CD4-positive, CD25-positive, alpha-beta regulatory T cell (primary cell): Measurements from ENCODE around the gene MARCKS. TPM values are rescaled to one million over a fixed set of nuclear protein-coding genes. Genes with fewer than 3 reads are reported as not detected.

Experiments used
- ATAC-seq, 2 donors: fragments of 150-1000 bp; cut with Tn5 transposase; one replicate each; pipeline ENCODE4 v1.10.0; 2021; ENCODE audit warnings: low read depth in 2 of 2, moderate number of reproducible peaks in 2 of 2, moderate library complexity in 1 of 2
- DNase-seq, 3 donors: peaks; one replicate each; pipeline versions ENCODE4 v3.0.0 to v3.0.0-alpha.2; 2012 to 2022; ENCODE audit warnings: mixed read lengths in 1 of 3
- H3K27ac ChIP-seq: one replicate; pipeline ENCODE4 v1.7.0; 2013; ENCODE audit warnings: mild to moderate bottlenecking, low read length; ENCODE audit not compliant: insufficient read depth, poor library complexity, severe bottlenecking
- H3K27me3 ChIP-seq: one replicate; pipeline ENCODE4 v1.7.0; 2013; ENCODE audit warnings: low read length; ENCODE audit not compliant: control insufficient read depth, insufficient read depth
- H3K36me3 ChIP-seq: one replicate; pipeline ENCODE4 v1.7.0; 2013; ENCODE audit warnings: mild to moderate bottlenecking, low read length, moderate library complexity; ENCODE audit not compliant: control insufficient read depth, insufficient read depth
- H3K4me1 ChIP-seq: 2 replicates; pipeline ENCODE4 v1.7.0; 2013; ENCODE audit warnings: mild to moderate bottlenecking, low read length; ENCODE audit not compliant: insufficient read depth, control insufficient read depth, poor library complexity, severe bottlenecking
- H3K4me3 ChIP-seq: one replicate; pipeline ENCODE4 v1.7.0; 2013; ENCODE audit warnings: low read depth, mild to moderate bottlenecking, low read length, moderate library complexity
- H3K9me3 ChIP-seq, 2 experiments: 1 replicate in 1 of 2; 2 replicates in 1 of 2; pipeline ENCODE4 v1.7.0; 2013; ENCODE audit warnings: low read length in 2 of 2, mild to moderate bottlenecking in 1 of 2, moderate library complexity in 1 of 2; ENCODE audit not compliant: control insufficient read depth in 2 of 2
- H3K27ac Mint-ChIP-seq, 3 donors: one replicate each; pipeline ENCODE4 v1.8.0; 2020 to 2022; ENCODE audit warnings: mild to moderate bottlenecking in 3 of 3, mixed read lengths in 3 of 3, moderate library complexity in 2 of 3
- H3K27me3 Mint-ChIP-seq: one replicate; pipeline ENCODE4 v1.8.0; 2022; ENCODE audit warnings: mild to moderate bottlenecking, mixed read lengths
- H3K36me3 Mint-ChIP-seq: one replicate; pipeline ENCODE4 v1.8.0; 2020; ENCODE audit warnings: mixed read lengths
- H3K4me1 Mint-ChIP-seq, 4 donors: one replicate each; pipeline ENCODE4 v1.8.0; 2020 to 2022; ENCODE audit warnings: mixed read lengths in 4 of 4, mild to moderate bottlenecking in 1 of 4
- H3K4me3 Mint-ChIP-seq, 4 donors: one replicate each; pipeline ENCODE4 v1.8.0; 2020 to 2022; ENCODE audit warnings: mild to moderate bottlenecking in 4 of 4, mixed read lengths in 4 of 4, moderate library complexity in 3 of 4
- H3K9me3 Mint-ChIP-seq, 7 donors: one replicate each; pipeline ENCODE4 v1.8.0; 2020 to 2022; ENCODE audit warnings: mixed read lengths in 7 of 7, mild to moderate bottlenecking in 3 of 7, moderate library complexity in 2 of 7
- polyA plus RNA-seq, 4 donors: library from polyadenylated mRNA; unstranded; fragments of 300-500 nt; fragmentation: Illumina TruSeq; gene quantifications; one replicate each; pipeline ENCODE4 v1.2.3, GENCODE V29; 2021
- total RNA-seq: library from RNA; stranded (reverse); gene quantifications from one replicate; pipeline ENCODE4 v1.2.3, GENCODE V29; 2022

MARCKS gene
- total and polyA plus RNA-seq, 5 donors from 2014 or later: 0.03 to 0.07 TPM; not detected in 3

DNA sequence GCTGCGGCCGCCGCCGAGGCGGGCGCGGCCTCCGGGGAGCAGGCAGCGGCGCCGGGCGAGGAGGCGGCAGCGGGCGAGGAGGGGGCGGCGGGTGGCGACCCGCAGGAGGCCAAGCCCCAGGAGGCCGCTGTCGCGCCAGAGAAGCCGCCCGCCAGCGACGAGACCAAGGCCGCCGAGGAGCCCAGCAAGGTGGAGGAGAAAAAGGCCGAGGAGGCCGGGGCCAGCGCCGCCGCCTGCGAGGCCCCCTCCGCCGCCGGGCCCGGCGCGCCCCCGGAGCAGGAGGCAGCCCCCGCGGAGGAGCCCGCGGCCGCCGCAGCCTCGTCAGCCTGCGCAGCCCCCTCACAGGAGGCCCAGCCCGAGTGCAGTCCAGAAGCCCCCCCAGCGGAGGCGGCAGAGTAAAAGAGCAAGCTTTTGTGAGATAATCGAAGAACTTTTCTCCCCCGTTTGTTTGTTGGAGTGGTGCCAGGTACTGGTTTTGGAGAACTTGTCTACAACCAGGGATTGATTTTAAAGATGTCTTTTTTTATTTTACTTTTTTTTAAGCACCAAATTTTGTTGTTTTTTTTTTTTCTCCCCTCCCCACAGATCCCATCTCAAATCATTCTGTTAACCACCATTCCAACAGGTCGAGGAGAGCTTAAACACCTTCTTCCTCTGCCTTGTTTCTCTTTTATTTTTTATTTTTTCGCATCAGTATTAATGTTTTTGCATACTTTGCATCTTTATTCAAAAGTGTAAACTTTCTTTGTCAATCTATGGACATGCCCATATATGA is 3.2 kb downstream of the MARCKS start:
- no peak overlapping the region for H3K27ac Mint-ChIP-seq
- H3K4me1 ChIP-seq: peaks cover 43% of the 10 kb centered on the region
- peaks cover 35% of the 10 kb centered on the region for H3K27me3 ChIP-seq
- peaks cover 0 to 8% (median 1%) of the 10 kb centered on the region in 7 donors for H3K9me3 Mint-ChIP-seq
- H3K36me3 ChIP-seq: no peaks in the 10 kb centered on the region
- DNase-seq: no peak
- H3K4me3 Mint-ChIP-seq: peak overlapping the region; percentile 20 to 44 (median 36)
- no peak overlapping the region for H3K4me3 ChIP-seq
- no peak overlapping the region for H3K27ac ChIP-seq
- peaks cover 5 to 11% (median 9%) of the 10 kb centered on the region in 4 donors for H3K4me1 Mint-ChIP-seq
- no peaks in the 10 kb centered on the region for H3K36me3 Mint-ChIP-seq
- no peak for ATAC-seq
- peaks cover 6 to 17% of the 10 kb centered on the region in 2 experiments for H3K9me3 ChIP-seq
- H3K27me3 Mint-ChIP-seq: peaks cover 26% of the 10 kb centered on the region

DNA sequence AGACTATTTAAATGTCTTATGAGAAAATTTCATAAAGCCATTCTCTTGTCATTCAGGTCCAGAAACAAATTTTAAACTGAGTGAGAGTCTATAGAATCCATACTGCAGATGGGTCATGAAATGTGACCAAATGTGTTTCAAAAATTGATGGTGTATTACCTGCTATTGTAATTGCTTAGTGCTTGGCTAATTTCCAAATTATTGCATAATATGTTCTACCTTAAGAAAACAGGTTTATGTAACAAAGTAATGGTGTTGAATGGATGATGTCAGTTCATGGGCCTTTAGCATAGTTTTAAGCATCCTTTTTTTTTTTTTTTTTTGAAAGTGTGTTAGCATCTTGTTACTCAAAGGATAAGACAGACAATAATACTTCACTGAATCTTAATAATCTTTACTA is 5.0 kb downstream of the MARCKS start:
- H3K27ac Mint-ChIP-seq: no peak overlapping the region
- no peak overlapping the region for H3K4me3 Mint-ChIP-seq
- ATAC-seq (no peak), DNase-seq (no peak)
- peaks cover 32% of the 10 kb centered on the region for H3K27me3 Mint-ChIP-seq
- H3K4me3 ChIP-seq: no peak overlapping the region
- peaks cover 25% of the 10 kb centered on the region for H3K4me1 ChIP-seq
- H3K36me3 Mint-ChIP-seq: no peaks in the 10 kb centered on the region
- H3K27ac ChIP-seq: no peak overlapping the region
- peaks cover 0 to 6% of the 10 kb centered on the region in 2 experiments for H3K9me3 ChIP-seq
- peaks cover 24% of the 10 kb centered on the region for H3K27me3 ChIP-seq
- no peaks in the 10 kb centered on the region for H3K36me3 ChIP-seq
- peaks cover 0 to 8% (median 1%) of the 10 kb centered on the region in 7 donors for H3K9me3 Mint-ChIP-seq
- peaks cover 0 to 11% (median 7%) of the 10 kb centered on the region in 4 donors for H3K4me1 Mint-ChIP-seq

DNA sequence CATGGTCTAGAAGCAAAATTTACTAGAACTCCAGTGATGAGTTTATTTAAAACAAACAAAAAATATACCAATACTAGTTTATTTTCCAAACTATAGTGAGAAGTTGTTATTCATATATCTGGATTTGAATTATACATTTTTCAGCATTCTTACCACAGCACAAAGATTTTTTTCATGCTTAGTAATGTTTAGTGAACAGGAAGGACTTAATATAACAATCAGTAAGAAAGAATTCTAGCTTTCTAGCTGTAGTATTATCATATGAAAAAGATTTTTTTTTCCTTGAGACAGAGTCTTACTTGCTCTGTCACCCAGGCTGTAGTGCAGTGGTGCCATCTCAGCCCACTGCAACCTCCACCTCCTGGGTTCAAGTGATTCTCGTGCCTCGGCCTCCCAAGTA is 13.8 kb downstream of the MARCKS start:
- H3K9me3 ChIP-seq: no peaks in the 10 kb centered on the region
- Mint-ChIP-seq H3K9me3 (peaks cover 0 to 5% (median 0%) of the 10 kb centered on the region in 7 donors), H3K4me3 (no peak overlapping the region), H3K27ac (no peak overlapping the region), H3K36me3 (no peaks in the 10 kb centered on the region), H3K27me3 (peaks cover 37% of the 10 kb centered on the region), H3K4me1 (peaks cover 0 to 9% (median 5%) of the 10 kb centered on the region in 4 donors)
- no peaks in the 10 kb centered on the region for H3K36me3 ChIP-seq
- no peak overlapping the region for H3K4me3 ChIP-seq
- no peak overlapping the region for H3K27ac ChIP-seq
- DNase-seq (no peak), ATAC-seq (no peak)
- H3K4me1 ChIP-seq: no peaks in the 10 kb centered on the region
- peaks cover 18% of the 10 kb centered on the region for H3K27me3 ChIP-seq

- no peaks in the 10 kb centered on the region for H3K9me3 ChIP-seq
- DNase-seq (no peak), ATAC-seq (no peak)
- no peaks in the 10 kb centered on the region for H3K36me3 Mint-ChIP-seq
- H3K27me3 ChIP-seq: peaks cover 18% of the 10 kb centered on the region
- H3K4me1 ChIP-seq: no peaks in the 10 kb centered on the region
- H3K9me3 Mint-ChIP-seq: peaks cover 0 to 5% (median 0%) of the 10 kb centered on the region in 7 donors
- H3K4me3 ChIP-seq: no peak overlapping the region
- H3K36me3 ChIP-seq: no peaks in the 10 kb centered on the region
- H3K4me3 Mint-ChIP-seq: no peak overlapping the region
- H3K27ac ChIP-seq: no peak overlapping the region
- H3K27ac Mint-ChIP-seq: no peak overlapping the region
- peaks cover 37% of the 10 kb centered on the region for H3K27me3 Mint-ChIP-seq
- peaks cover 0 to 9% (median 5%) of the 10 kb centered on the region in 4 donors for H3K4me1 Mint-ChIP-seq
Measured at GRCh38 chr6:113871975-113872374, 14.8 kb downstream of the MARCKS start.

DNA sequence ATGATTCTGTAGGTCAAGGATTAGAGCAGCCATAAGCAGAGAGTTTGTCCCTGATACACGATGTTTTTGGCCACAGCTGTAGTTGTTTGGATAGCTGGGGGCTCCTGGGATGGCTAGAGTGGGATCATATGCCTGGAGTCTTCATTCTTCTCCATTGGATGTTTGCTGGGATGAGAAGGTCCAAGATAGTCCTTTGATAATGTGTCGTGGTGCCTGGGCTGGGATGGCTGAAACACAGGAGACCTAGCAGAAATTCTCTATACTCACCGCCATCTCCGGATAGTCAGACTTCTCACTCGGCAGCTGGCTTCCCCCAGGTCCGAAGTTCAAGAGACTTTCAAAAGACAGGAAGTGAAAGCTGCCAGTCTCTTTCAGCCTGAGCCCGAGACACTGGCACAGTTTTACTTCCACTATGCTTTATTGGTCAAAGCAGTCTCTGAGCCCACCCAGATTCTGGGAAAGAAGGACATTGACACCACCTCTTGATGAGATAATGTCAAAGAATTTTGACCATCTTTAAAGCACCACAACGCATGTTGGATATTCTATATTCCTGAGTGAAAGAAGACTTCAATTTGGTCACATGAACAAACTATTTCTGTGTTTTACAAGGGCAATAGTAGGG is 16.0 kb downstream of the MARCKS start:
- Histone ChIP-seq H3K27ac (no peak overlapping the region), H3K4me3 (no peak overlapping the region), H3K36me3 (no peaks in the 10 kb centered on the region), H3K4me1 (no peaks in the 10 kb centered on the region), H3K27me3 (peaks cover 15% of the 10 kb centered on the region), H3K9me3 (no peaks in the 10 kb centered on the region)
- Mint-ChIP-seq H3K4me1 (peaks cover 0 to 9% (median 5%) of the 10 kb centered on the region in 4 donors), H3K27me3 (peaks cover 34% of the 10 kb centered on the region), H3K4me3 (peak overlapping the region in 1 of 4 donors; percentile 53), H3K36me3 (no peaks in the 10 kb centered on the region), H3K9me3 (peaks cover 0 to 4% (median 0%) of the 10 kb centered on the region in 7 donors), H3K27ac (no peak overlapping the region)
- ATAC-seq (peak; percentile 28 to 55), DNase-seq (peak in 1 of 3 donors; percentile 23)

DNA sequence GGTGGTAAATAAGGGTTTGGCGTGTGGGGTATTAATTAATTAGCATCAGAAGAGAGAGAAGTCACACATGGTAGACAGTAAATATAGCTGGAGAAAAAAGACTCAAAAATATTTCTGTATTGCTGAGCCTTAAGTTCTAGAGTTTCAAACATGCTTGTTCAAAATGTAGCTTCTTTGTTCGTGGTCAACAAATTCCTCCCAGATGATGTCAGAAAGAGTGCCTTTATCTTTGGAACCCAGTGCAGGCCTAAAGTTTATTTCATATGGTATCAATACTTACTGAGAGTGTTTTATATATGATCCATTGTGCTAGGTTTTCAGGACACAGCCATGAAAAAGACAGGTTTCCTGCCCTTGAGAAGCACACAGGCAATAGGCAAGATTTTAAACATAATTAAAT is 18.3 kb downstream of the MARCKS start:
- Histone ChIP-seq H3K27ac (no peak overlapping the region), H3K36me3 (no peaks in the 10 kb centered on the region), H3K4me1 (no peaks in the 10 kb centered on the region), H3K4me3 (no peak overlapping the region), H3K27me3 (peaks cover 11% of the 10 kb centered on the region), H3K9me3 (no peaks in the 10 kb centered on the region)
- H3K27me3 Mint-ChIP-seq: peaks cover 39% of the 10 kb centered on the region
- no peak overlapping the region for H3K27ac Mint-ChIP-seq
- peaks cover 0 to 9% (median 5%) of the 10 kb centered on the region in 4 donors for H3K4me1 Mint-ChIP-seq
- H3K4me3 Mint-ChIP-seq: no peak overlapping the region
- peaks cover 0 to 3% (median 0%) of the 10 kb centered on the region in 7 donors for H3K9me3 Mint-ChIP-seq
- ATAC-seq: no peak
- no peaks in the 10 kb centered on the region for H3K36me3 Mint-ChIP-seq
- no peak for DNase-seq

- H3K9me3 ChIP-seq: no peaks in the 10 kb centered on the region
- H3K27ac ChIP-seq: no peak overlapping the region
- no peak for ATAC-seq
- H3K27me3 ChIP-seq: peaks cover 10% of the 10 kb centered on the region
- no peaks in the 10 kb centered on the region for H3K36me3 ChIP-seq
- no peak overlapping the region for H3K4me3 ChIP-seq
- no peak overlapping the region for H3K4me3 Mint-ChIP-seq
- H3K27me3 Mint-ChIP-seq: peaks cover 40% of the 10 kb centered on the region
- H3K36me3 Mint-ChIP-seq: no peaks in the 10 kb centered on the region
- peaks cover 0 to 9% (median 5%) of the 10 kb centered on the region in 4 donors for H3K4me1 Mint-ChIP-seq
- DNase-seq: no peak
- no peaks in the 10 kb centered on the region for H3K4me1 ChIP-seq
- H3K9me3 Mint-ChIP-seq: peaks cover 0 to 2% (median 0%) of the 10 kb centered on the region in 7 donors
- no peak overlapping the region for H3K27ac Mint-ChIP-seq
Measured at GRCh38 chr6:113876695-113877094, 19.6 kb downstream of the MARCKS start.
